Fibroblast of mammary gland (primary cell): ENCODE data around the gene FAM180A.
A peak's percentile ranks its signal among the peaks of the same experiment; 100 is the strongest.

Source experiments
- DNase-seq: peaks from one replicate; pipeline ENCODE4 v3.0.0-alpha.2; 2010; ENCODE audit warnings: low read depth
- H3K4me3 ChIP-seq: 2 replicates; pipeline ENCODE4 v1.5.1; 2011; ENCODE audit warnings: low read depth, mild to moderate bottlenecking, low read length, moderate library complexity; ENCODE audit not compliant: control insufficient read depth
- CTCF ChIP-seq: conservative IDR thresholded peaks from 2 replicates; pipeline ENCODE4 v1.5.1; 2011; ENCODE audit warnings: low read depth, low read length, inconsistent platforms; ENCODE audit not compliant: control insufficient read depth, insufficient read depth

Gene FAM180A

GRCh38 chr7:135757719-135758411 lies 9.3 kb upstream of the FAM180A start:
- no peak for TF ChIP-seq CTCF
- peak; percentile 75 for DNase-seq
- peak overlapping the region; percentile 22 for H3K4me3 ChIP-seq

GRCh38 chr7:135756191-135756590 lies 7.6 kb upstream of the FAM180A start:
- H3K4me3 ChIP-seq = no peak overlapping the region
- no peak for DNase-seq
- TF ChIP-seq CTCF = no peak

GRCh38 chr7:135755351-135755753 lies 6.7 kb upstream of the FAM180A start:
- H3K4me3 ChIP-seq = no peak overlapping the region
- no peak for DNase-seq
- no peak for TF ChIP-seq CTCF

GRCh38 chr7:135753616-135754413 lies 5.2 kb upstream of the FAM180A start:
- no peak for DNase-seq

GRCh38 chr7:135747366-135747765 lies 1.2 kb downstream of the FAM180A start:
- peak overlapping the region; percentile 72 for H3K4me3 ChIP-seq
- DNase-seq = peak; percentile 11
- TF ChIP-seq CTCF = no peak

More at GRCh38 chr7:135753616-135754413, 5.2 kb upstream of the FAM180A start:
- no peak for TF ChIP-seq CTCF
- H3K4me3 ChIP-seq = no peak overlapping the region

GRCh38 chr7:135745703-135746312 lies 2.8 kb downstream of the FAM180A start:
- peak overlapping the region; percentile 72 for H3K4me3 ChIP-seq
- no peak for TF ChIP-seq CTCF
- peak; percentile 99 for DNase-seq
